HCT116 (cell line): ENCODE measurements around the gene ZAP70. TPM values are rescaled to one million over a fixed set of nuclear protein-coding genes. Genes with fewer than 3 reads are reported as not detected.

Source experiments
- ATAC-seq: fragments of 200-7000 bp; cut with Tn5 transposase; 2 replicates; pipeline ENCODE4 v1.9.1; 2020; ENCODE audit warnings: mild to moderate bottlenecking, moderate library complexity
- BruUV-seq: library from RNA; stranded (reverse); fragments of 400-500 nt; replicated peaks from 2 replicates; lab custom pipeline; 2021; lab: Mats Ljungman, UMichigan
- CTCF ChIA-PET: fragments of 300-600 bp; sonication (Branson Sonifier 250); formaldehyde crosslinking; loops from one replicate; lab custom pipeline; 2021; ENCODE audit warnings: antibody characterized with exemption; lab: Charles Lee
- POLR2A ChIA-PET: fragments of 300-600, 350-600 bp; sonication (Branson Sonifier 250); formaldehyde crosslinking; loops from one replicate; lab custom pipeline; 2021; ENCODE audit warnings: antibody characterized with exemption; lab: Charles Lee
- RAD21 ChIA-PET, 2 experiments: fragments of 300-600 bp; sonication (Branson Sonifier 250); formaldehyde crosslinking; loops; one replicate each; lab custom pipeline; 2023; ENCODE audit warnings: low total read pairs in 2 of 2; ENCODE audit not compliant: uncharacterized antibody in 2 of 2, unreplicated experiment in 2 of 2, low non-redundant PET in 1 of 2; lab: Charles Lee
- DNase-seq: peaks from one replicate; pipeline ENCODE4 v3.0.0-alpha.2; 2010; ENCODE audit warnings: low read depth, low spot score
- H2AFZ ChIP-seq: fragments of 200-600 bp; shearing (Covaris generic), sonication (generic); 2 replicates; pipeline ENCODE4 v1.6.1; 2017; ENCODE audit warnings: low read depth, mixed run types, mixed read lengths, antibody characterized with exemption, low read length; ENCODE audit not compliant: poor library complexity, severe bottlenecking
- H3K27ac ChIP-seq: 2 replicates; pipeline ENCODE4 v1.5.1; 2012; ENCODE audit warnings: low read depth, low read length
- H3K27me3 ChIP-seq: fragments of 200-600 bp; sonication (generic); 2 replicates; pipeline ENCODE4 v1.6.1; 2016; ENCODE audit warnings: mixed run types, low read length, mixed read lengths; ENCODE audit not compliant: insufficient read depth
- H3K36me3 ChIP-seq, 2 experiments: fragments of 200-500 bp in 1 of 2; fragments of 200-600 bp in 1 of 2; sonication (Bioruptor generic) in 1 of 2; sonication (generic) in 1 of 2; 2 replicates each; pipeline versions ENCODE4 v1.5.1 to v1.6.1; 2014 to 2016; ENCODE audit warnings: low read length in 2 of 2, inconsistent platforms in 1 of 2, mixed read lengths in 1 of 2, mixed run types in 1 of 2; ENCODE audit not compliant: insufficient read depth in 2 of 2, control insufficient read depth in 1 of 2
- H3K4me1 ChIP-seq, 2 experiments: fragments of 200-600 bp in 1 of 2; sonication (generic) in 1 of 2; 2 replicates each; pipeline versions ENCODE4 v1.5.1 to v1.6.1; 2012 to 2017; ENCODE audit warnings: low read length in 2 of 2, inconsistent platforms in 1 of 2, mild to moderate bottlenecking in 1 of 2, mixed read lengths in 1 of 2, mixed run types in 1 of 2, moderate library complexity in 1 of 2; ENCODE audit not compliant: insufficient read depth in 2 of 2, control insufficient read depth in 1 of 2
- H3K4me2 ChIP-seq: fragments of 200-600 bp; sonication (generic); 2 replicates; pipeline ENCODE4 v1.6.1; 2017; ENCODE audit warnings: mixed run types, low read length, mixed read lengths
- H3K4me3 ChIP-seq, 2 experiments: fragments of 200-600 bp in 1 of 2; sonication (generic) in 1 of 2; replicated peaks in 1 of 2; 2 replicates each; pipeline ENCODE4 v1.5.1; 2011 to 2016; ENCODE audit warnings: low read length in 2 of 2, control low read depth in 1 of 2, low read depth in 1 of 2, mild to moderate bottlenecking in 1 of 2, mixed read lengths in 1 of 2, mixed run types in 1 of 2
- H3K79me2 ChIP-seq: fragments of 200-600 bp; sonication (generic); 2 replicates; pipeline ENCODE4 v1.6.1; 2017; ENCODE audit warnings: mild to moderate bottlenecking, mixed run types, low read length, moderate library complexity, mixed read lengths; ENCODE audit not compliant: insufficient read depth
- H3K9ac ChIP-seq: fragments of 200-600 bp; sonication (generic); 2 replicates; pipeline ENCODE4 v1.6.1; 2016; ENCODE audit warnings: low read length, mixed read lengths
- H3K9me2 ChIP-seq: fragments of 200-600 bp; sonication (generic), shearing (Covaris generic); 2 replicates; pipeline ENCODE4 v1.6.1; 2017; ENCODE audit warnings: mixed run types, mild to moderate bottlenecking, moderate library complexity; ENCODE audit not compliant: insufficient read depth
- H3K9me3 ChIP-seq, 2 experiments: fragments of 200-500 bp in 1 of 2; fragments of 200-600 bp in 1 of 2; sonication (Bioruptor generic) in 1 of 2; sonication (generic) in 1 of 2; 2 replicates each; pipeline ENCODE4 v1.6.1; 2014 to 2017; ENCODE audit warnings: low read length in 2 of 2, mixed read lengths in 2 of 2, inconsistent platforms in 1 of 2, low read depth in 1 of 2, mild to moderate bottlenecking in 1 of 2, mixed run types in 1 of 2, moderate library complexity in 1 of 2; ENCODE audit not compliant: control insufficient read depth in 1 of 2, insufficient read depth in 1 of 2
- H4K20me1 ChIP-seq: fragments of 200-600 bp; sonication (generic), shearing (Covaris generic); 2 replicates; pipeline ENCODE4 v1.6.1; 2017; ENCODE audit warnings: mixed run types, mild to moderate bottlenecking, moderate library complexity; ENCODE audit not compliant: insufficient read depth
- CEBPB ChIP-seq: IDR thresholded peaks from 2 replicates; pipeline ENCODE4 v1.6.1; 2012; ENCODE audit warnings: low read depth
- ELF1 ChIP-seq: IDR thresholded peaks from 2 replicates; pipeline ENCODE4 v1.6.1; 2012; ENCODE audit warnings: low read depth, borderline replicate concordance
- EZH2 ChIP-seq: fragments of 200-600 bp; sonication (generic); IDR thresholded peaks from 2 replicates; pipeline ENCODE4 v1.6.1; 2017; ENCODE audit warnings: antibody characterized with exemption, mixed run types
- EZH2phosphoT487 ChIP-seq: fragments of 200-600 bp; IDR thresholded peaks from 2 replicates; pipeline ENCODE4 v1.6.1; 2018; ENCODE audit warnings: antibody characterized with exemption, borderline replicate concordance
- POLR2A ChIP-seq: IDR thresholded peaks from 2 replicates; pipeline ENCODE4 v1.7.0; 2011; ENCODE audit warnings: borderline replicate concordance; ENCODE audit not compliant: insufficient read depth, insufficient read length; ENCODE audit errors: extremely low read depth
- POLR2AphosphoS5 ChIP-seq: IDR thresholded peaks from 2 replicates; pipeline ENCODE4 v1.6.1; 2011; ENCODE audit warnings: mild to moderate bottlenecking, low read depth, low read length, moderate library complexity
- RAD21 ChIP-seq: IDR thresholded peaks from 2 replicates; pipeline ENCODE4 v1.6.1; 2012; ENCODE audit warnings: low read depth, mild to moderate bottlenecking
- SIN3A ChIP-seq: IDR thresholded peaks from 2 replicates; pipeline ENCODE4 v1.6.1; 2012; ENCODE audit warnings: low read depth
- SP1 ChIP-seq: IDR thresholded peaks from 2 replicates; pipeline ENCODE4 v1.6.1; 2012; ENCODE audit warnings: low read depth
- SRF ChIP-seq: IDR thresholded peaks from 2 replicates; pipeline ENCODE4 v1.6.1; 2012; ENCODE audit warnings: low read depth
- TCF7L2 ChIP-seq: IDR thresholded peaks from 2 replicates; pipeline ENCODE4 v1.7.0; 2011; ENCODE audit warnings: borderline replicate concordance, inconsistent platforms; ENCODE audit not compliant: insufficient read depth, insufficient read length; ENCODE audit errors: extremely low read depth
- YY1 ChIP-seq: IDR thresholded peaks from 2 replicates; pipeline ENCODE4 v1.6.1; 2011; ENCODE audit warnings: low read length, low read depth, moderate library complexity, mild to moderate bottlenecking; ENCODE audit not compliant: insufficient replicate concordance; ENCODE audit errors: extremely low read depth
- ZFX ChIP-seq: fragments of 450-650 bp; IDR thresholded peaks from 2 replicates; pipeline ENCODE4 v1.6.1; 2017
- ZNF274 ChIP-seq: fragments of 200-500 bp; sonication (Bioruptor generic); IDR thresholded peaks from 2 replicates; pipeline ENCODE4 v1.6.1; 2014; ENCODE audit warnings: mild to moderate bottlenecking, low read depth, low read length, inconsistent platforms
- intact Hi-C: fragments of 100-400 bp; cut with micrococcal nuclease; formaldehyde crosslinking; loops from 2 replicates; pipeline ENCODE4 v1.10.0; 2022
- total RNA-seq: library from RNA; stranded (reverse); gene quantifications from one replicate; pipeline ENCODE4 v1.2.1, GENCODE V29; 2021; ENCODE audit not compliant: unreplicated experiment
- TF ChIP-seq, protein P1 (sequence below), 3 experiments: fragments of 200-600 bp in 1 of 3; sonication (generic) in 1 of 3; IDR thresholded peaks in 2 of 3; conservative IDR thresholded peaks in 1 of 3; 2 replicates each; pipeline ENCODE4 v1.5.1; 2012 to 2017; ENCODE audit warnings: low read depth in 2 of 3, low read length in 2 of 3, antibody characterized with exemption in 1 of 3, borderline replicate concordance in 1 of 3, control low read depth in 1 of 3, mild to moderate bottlenecking in 1 of 3, mixed read lengths in 1 of 3, mixed run types in 1 of 3, moderate library complexity in 1 of 3; ENCODE audit not compliant: insufficient read depth in 1 of 3
- TF ChIP-seq, protein P2 (sequence below): IDR thresholded peaks from 2 replicates; pipeline ENCODE4 v1.6.1; 2012
- TF ChIP-seq, protein P3 (sequence below): IDR thresholded peaks from 2 replicates; pipeline ENCODE4 v1.6.1; 2012
- TF ChIP-seq, protein P4 (sequence below): IDR thresholded peaks from 2 replicates; pipeline ENCODE4 v1.6.1; 2011; ENCODE audit warnings: mild to moderate bottlenecking, low read length, moderate library complexity; ENCODE audit not compliant: insufficient replicate concordance; ENCODE audit errors: extremely low read depth
- TF ChIP-seq, protein P5 (sequence below): IDR thresholded peaks from 2 replicates; pipeline ENCODE4 v1.6.1; 2012; ENCODE audit warnings: low read depth

The ZAP70 gene
- total RNA-seq, 1 experiment from 2014 or later = 0.91 TPM

DNA sequence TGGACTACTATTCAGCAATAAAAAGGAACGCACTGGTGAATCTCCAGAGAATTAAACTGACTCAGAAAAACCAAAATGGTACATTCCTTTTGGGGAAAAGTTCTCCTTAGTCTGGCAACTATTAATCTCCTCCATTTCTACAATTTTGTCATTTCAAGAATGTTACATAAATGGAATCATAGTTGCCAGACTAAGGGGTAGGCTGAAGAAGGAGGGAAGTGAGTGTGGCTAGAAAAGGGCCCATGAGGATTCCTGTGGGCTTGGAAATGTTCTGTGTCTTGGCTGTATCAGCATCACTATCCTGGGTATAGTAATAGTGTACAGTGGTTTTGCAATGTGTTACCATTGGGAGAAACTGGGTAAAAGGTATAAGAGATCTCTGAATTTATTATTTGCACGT is 72.4 kb downstream of the ZAP70 start:
- ChIA-PET RAD21 (no interaction called here), POLR2A (no interaction called here), CTCF (no interaction called here)
- Histone ChIP-seq H3K79me2 (peaks cover 5% of the 10 kb centered on the region), H2AFZ (no peak overlapping the region), H3K27ac (no peak overlapping the region), H3K36me3 (no peaks in the 10 kb centered on the region; a peak in 1 of 4 replicates), H3K4me2 (no peak overlapping the region), H3K4me1 (no peaks in the 10 kb centered on the region), H3K4me3 (no peak overlapping the region), H3K27me3 (no peaks in the 10 kb centered on the region), H3K9me3 (no peaks in the 10 kb centered on the region), H3K9me2 (no peaks in the 10 kb centered on the region), H3K9ac (no peak overlapping the region), H4K20me1 (no peaks in the 10 kb centered on the region; the same call in 1 of the 2 replicates)
- TF ChIP-seq CEBPB = no peak
- no peak for TF ChIP-seq ZNF274
- TF ChIP-seq, protein P1, sequence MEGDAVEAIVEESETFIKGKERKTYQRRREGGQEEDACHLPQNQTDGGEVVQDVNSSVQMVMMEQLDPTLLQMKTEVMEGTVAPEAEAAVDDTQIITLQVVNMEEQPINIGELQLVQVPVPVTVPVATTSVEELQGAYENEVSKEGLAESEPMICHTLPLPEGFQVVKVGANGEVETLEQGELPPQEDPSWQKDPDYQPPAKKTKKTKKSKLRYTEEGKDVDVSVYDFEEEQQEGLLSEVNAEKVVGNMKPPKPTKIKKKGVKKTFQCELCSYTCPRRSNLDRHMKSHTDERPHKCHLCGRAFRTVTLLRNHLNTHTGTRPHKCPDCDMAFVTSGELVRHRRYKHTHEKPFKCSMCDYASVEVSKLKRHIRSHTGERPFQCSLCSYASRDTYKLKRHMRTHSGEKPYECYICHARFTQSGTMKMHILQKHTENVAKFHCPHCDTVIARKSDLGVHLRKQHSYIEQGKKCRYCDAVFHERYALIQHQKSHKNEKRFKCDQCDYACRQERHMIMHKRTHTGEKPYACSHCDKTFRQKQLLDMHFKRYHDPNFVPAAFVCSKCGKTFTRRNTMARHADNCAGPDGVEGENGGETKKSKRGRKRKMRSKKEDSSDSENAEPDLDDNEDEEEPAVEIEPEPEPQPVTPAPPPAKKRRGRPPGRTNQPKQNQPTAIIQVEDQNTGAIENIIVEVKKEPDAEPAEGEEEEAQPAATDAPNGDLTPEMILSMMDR (IDR thresholded peaks at IDR 0.05 in 2 of 3, conservative IDR thresholded peaks at IDR 0.05 in 1 of 3; ENCODE audit: borderline replicate concordance in 1 of 3, insufficient read depth in 1 of 3, low read depth in 2 of 3, low read length in 2 of 3) = no peak
- no peak for TF ChIP-seq SIN3A
- TF ChIP-seq ZFX = no peak
- TF ChIP-seq POLR2A = no peak
- TF ChIP-seq EZH2phosphoT487 = no peak
- TF ChIP-seq ELF1 = no peak
- no peak for TF ChIP-seq YY1
- no peak for TF ChIP-seq SRF
- TF ChIP-seq EZH2 = no peak
- TF ChIP-seq, protein P2, sequence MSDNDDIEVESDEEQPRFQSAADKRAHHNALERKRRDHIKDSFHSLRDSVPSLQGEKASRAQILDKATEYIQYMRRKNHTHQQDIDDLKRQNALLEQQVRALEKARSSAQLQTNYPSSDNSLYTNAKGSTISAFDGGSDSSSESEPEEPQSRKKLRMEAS = no peak
- no peak for TF ChIP-seq RAD21
- TF ChIP-seq, protein P3, sequence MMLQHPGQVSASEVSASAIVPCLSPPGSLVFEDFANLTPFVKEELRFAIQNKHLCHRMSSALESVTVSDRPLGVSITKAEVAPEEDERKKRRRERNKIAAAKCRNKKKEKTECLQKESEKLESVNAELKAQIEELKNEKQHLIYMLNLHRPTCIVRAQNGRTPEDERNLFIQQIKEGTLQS = no peak
- TF ChIP-seq POLR2AphosphoS5 = no peak
- no peak for TF ChIP-seq SP1
- TF ChIP-seq, protein P4, sequence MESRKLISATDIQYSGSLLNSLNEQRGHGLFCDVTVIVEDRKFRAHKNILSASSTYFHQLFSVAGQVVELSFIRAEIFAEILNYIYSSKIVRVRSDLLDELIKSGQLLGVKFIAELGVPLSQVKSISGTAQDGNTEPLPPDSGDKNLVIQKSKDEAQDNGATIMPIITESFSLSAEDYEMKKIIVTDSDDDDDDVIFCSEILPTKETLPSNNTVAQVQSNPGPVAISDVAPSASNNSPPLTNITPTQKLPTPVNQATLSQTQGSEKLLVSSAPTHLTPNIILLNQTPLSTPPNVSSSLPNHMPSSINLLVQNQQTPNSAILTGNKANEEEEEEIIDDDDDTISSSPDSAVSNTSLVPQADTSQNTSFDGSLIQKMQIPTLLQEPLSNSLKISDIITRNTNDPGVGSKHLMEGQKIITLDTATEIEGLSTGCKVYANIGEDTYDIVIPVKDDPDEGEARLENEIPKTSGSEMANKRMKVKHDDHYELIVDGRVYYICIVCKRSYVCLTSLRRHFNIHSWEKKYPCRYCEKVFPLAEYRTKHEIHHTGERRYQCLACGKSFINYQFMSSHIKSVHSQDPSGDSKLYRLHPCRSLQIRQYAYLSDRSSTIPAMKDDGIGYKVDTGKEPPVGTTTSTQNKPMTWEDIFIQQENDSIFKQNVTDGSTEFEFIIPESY = no peak
- TF ChIP-seq, protein P5, sequence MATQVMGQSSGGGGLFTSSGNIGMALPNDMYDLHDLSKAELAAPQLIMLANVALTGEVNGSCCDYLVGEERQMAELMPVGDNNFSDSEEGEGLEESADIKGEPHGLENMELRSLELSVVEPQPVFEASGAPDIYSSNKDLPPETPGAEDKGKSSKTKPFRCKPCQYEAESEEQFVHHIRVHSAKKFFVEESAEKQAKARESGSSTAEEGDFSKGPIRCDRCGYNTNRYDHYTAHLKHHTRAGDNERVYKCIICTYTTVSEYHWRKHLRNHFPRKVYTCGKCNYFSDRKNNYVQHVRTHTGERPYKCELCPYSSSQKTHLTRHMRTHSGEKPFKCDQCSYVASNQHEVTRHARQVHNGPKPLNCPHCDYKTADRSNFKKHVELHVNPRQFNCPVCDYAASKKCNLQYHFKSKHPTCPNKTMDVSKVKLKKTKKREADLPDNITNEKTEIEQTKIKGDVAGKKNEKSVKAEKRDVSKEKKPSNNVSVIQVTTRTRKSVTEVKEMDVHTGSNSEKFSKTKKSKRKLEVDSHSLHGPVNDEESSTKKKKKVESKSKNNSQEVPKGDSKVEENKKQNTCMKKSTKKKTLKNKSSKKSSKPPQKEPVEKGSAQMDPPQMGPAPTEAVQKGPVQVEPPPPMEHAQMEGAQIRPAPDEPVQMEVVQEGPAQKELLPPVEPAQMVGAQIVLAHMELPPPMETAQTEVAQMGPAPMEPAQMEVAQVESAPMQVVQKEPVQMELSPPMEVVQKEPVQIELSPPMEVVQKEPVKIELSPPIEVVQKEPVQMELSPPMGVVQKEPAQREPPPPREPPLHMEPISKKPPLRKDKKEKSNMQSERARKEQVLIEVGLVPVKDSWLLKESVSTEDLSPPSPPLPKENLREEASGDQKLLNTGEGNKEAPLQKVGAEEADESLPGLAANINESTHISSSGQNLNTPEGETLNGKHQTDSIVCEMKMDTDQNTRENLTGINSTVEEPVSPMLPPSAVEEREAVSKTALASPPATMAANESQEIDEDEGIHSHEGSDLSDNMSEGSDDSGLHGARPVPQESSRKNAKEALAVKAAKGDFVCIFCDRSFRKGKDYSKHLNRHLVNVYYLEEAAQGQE = no peak
- TF ChIP-seq TCF7L2 = no peak
- ATAC-seq = no peak
- BruUV-seq = no TSS peak
- intact Hi-C loops = no loop called here
- no peak for DNase-seq
